Neuronal stem cell (in vitro differentiated cells): ENCODE measurements around the gene CAMTA1.
"Not testable (repeated sequence)": the region's sequence is repeated elsewhere in the genome, so short reads cannot be mapped to it uniquely, and the experiment has no call there.

ENCODE experiments used
- DNase-seq: peaks from one replicate; pipeline ENCODE4 v3.0.0-alpha.2; 2013; ENCODE audit warnings: low spot score
- H2AFZ ChIP-seq: one replicate; pipeline ENCODE4 v1.6.1; 2013; ENCODE audit warnings: mild to moderate bottlenecking, low read length, inconsistent platforms
- H2AK5ac ChIP-seq: 2 replicates; pipeline ENCODE4 v1.6.1; 2013; ENCODE audit warnings: low read depth, mild to moderate bottlenecking, inconsistent platforms, low read length, moderate library complexity, mixed read lengths
- H2BK120ac ChIP-seq: 2 replicates; pipeline ENCODE4 v1.6.1; 2013; ENCODE audit warnings: low read depth, mild to moderate bottlenecking, inconsistent platforms, low read length, moderate library complexity, mixed read lengths
- H2BK12ac ChIP-seq: one replicate; pipeline ENCODE4 v1.6.1; 2013; ENCODE audit warnings: low read length, inconsistent platforms
- H2BK15ac ChIP-seq: 2 replicates; pipeline ENCODE4 v1.6.1; 2013; ENCODE audit warnings: mild to moderate bottlenecking, low read length, inconsistent platforms, mixed read lengths
- H2BK5ac ChIP-seq: one replicate; pipeline ENCODE4 v1.6.1; 2013; ENCODE audit warnings: inconsistent platforms, mild to moderate bottlenecking, low read length, moderate library complexity
- H3K14ac ChIP-seq: one replicate; pipeline ENCODE4 v1.6.1; 2013; ENCODE audit warnings: low read length, inconsistent platforms
- H3K18ac ChIP-seq: 2 replicates; pipeline ENCODE4 v1.6.1; 2013; ENCODE audit warnings: low read length, inconsistent platforms
- H3K23ac ChIP-seq: 2 replicates; pipeline ENCODE4 v1.6.1; 2013; ENCODE audit warnings: low read depth, mild to moderate bottlenecking, mixed read lengths, low read length, inconsistent platforms; ENCODE audit not compliant: poor library complexity
- H3K27ac ChIP-seq: replicated peaks from 3 replicates; pipeline ENCODE4 v1.5.1; 2013; ENCODE audit warnings: low read length, inconsistent platforms
- H3K27me3 ChIP-seq, 3 experiments: 2 replicates each; pipeline ENCODE4 v1.6.1; 2013; ENCODE audit warnings: low read length in 3 of 3, mild to moderate bottlenecking in 2 of 3, inconsistent platforms in 1 of 3, low read depth in 1 of 3, mixed read lengths in 1 of 3, moderate library complexity in 1 of 3; ENCODE audit not compliant: control insufficient read depth in 3 of 3, insufficient read depth in 3 of 3
- H3K36me3 ChIP-seq, 2 donors: replicated peaks in 1 of 2; 2 replicates each; pipeline ENCODE4 v1.6.1; 2013; ENCODE audit warnings: low read length in 2 of 2; ENCODE audit not compliant: control insufficient read depth in 2 of 2, insufficient read depth in 2 of 2
- H3K4ac ChIP-seq: 2 replicates; pipeline ENCODE4 v1.6.1; 2013; ENCODE audit warnings: inconsistent platforms, mild to moderate bottlenecking, low read length, moderate library complexity
- H3K4me1 ChIP-seq, 2 donors: 1 replicate in 1 of 2; 2 replicates in 1 of 2; pipeline ENCODE4 v1.6.1; 2013; ENCODE audit warnings: low read length in 2 of 2, low read depth in 1 of 2; ENCODE audit not compliant: control insufficient read depth in 2 of 2, insufficient read depth in 1 of 2
- H3K4me2 ChIP-seq: one replicate; pipeline ENCODE4 v1.6.1; 2013; ENCODE audit warnings: mild to moderate bottlenecking, low read length, inconsistent platforms; ENCODE audit not compliant: insufficient read depth, poor library complexity, severe bottlenecking
- H3K4me3 ChIP-seq, 2 donors: 2 replicates each; pipeline ENCODE4 v1.5.1; 2013; ENCODE audit warnings: low read length in 2 of 2, mild to moderate bottlenecking in 2 of 2, inconsistent platforms in 1 of 2, moderate library complexity in 1 of 2
- H3K79me1 ChIP-seq: one replicate; pipeline ENCODE4 v1.6.1; 2013; ENCODE audit warnings: low read depth, mild to moderate bottlenecking, inconsistent platforms, low read length, moderate library complexity
- H3K9ac ChIP-seq: one replicate; pipeline ENCODE4 v1.6.1; 2013; ENCODE audit warnings: mild to moderate bottlenecking, low read depth, low read length, inconsistent platforms; ENCODE audit not compliant: poor library complexity
- H3K9me3 ChIP-seq, 2 donors: replicated peaks in 1 of 2; 2 replicates each; pipeline versions ENCODE3 to v1.6.1; 2013; ENCODE audit warnings: low read length in 2 of 2, mild to moderate bottlenecking in 2 of 2, inconsistent platforms in 1 of 2, low read depth in 1 of 2, mixed read lengths in 1 of 2, moderate library complexity in 1 of 2; ENCODE audit not compliant: control insufficient read depth in 2 of 2, insufficient read depth in 1 of 2
- H4K8ac ChIP-seq: one replicate; pipeline ENCODE4 v1.6.1; 2013; ENCODE audit warnings: low read depth, mild to moderate bottlenecking, inconsistent platforms, low read length, moderate library complexity
- H4K91ac ChIP-seq: one replicate; pipeline ENCODE4 v1.6.1; 2013; ENCODE audit warnings: low read length, low read depth, mild to moderate bottlenecking, inconsistent platforms; ENCODE audit not compliant: poor library complexity
- WGBS, 2 donors: extraction: QIAGEN DNeasy Blood & Tissue Kit; methylation state at CpG; one replicate each; pipeline ENCODE4 v1.1.7; 2013; ENCODE audit warnings: missing lambda C conversion rate in 2 of 2, mixed read lengths in 1 of 2; ENCODE audit not compliant: insufficient read length in 2 of 2, insufficient replicate concordance in 1 of 2; ENCODE audit errors: extremely low coverage in 2 of 2; 5-methylcytosine and 5-hydroxymethylcytosine counted together

Gene CAMTA1

GRCh38 chr1:7687411-7687810 lies 902.2 kb downstream of the CAMTA1 start:
- H3K18ac ChIP-seq: peak overlapping the region; percentile 39
- no peaks in the 10 kb centered on the region for H3K4me1 ChIP-seq
- peaks cover 0 to 2% of the 10 kb centered on the region in 2 donors for H3K9me3 ChIP-seq
- H2BK5ac ChIP-seq: no peak overlapping the region
- peak overlapping the region; percentile 81 for H2AK5ac ChIP-seq
- H3K4ac ChIP-seq: no peak overlapping the region
- H4K8ac ChIP-seq: no peak overlapping the region
- no CpG with 5 or more reads among the region's 9 CpGs for WGBS, 2 donors
- H3K9ac ChIP-seq: peak overlapping the region; percentile 27
- no peak overlapping the region for H3K4me3 ChIP-seq
- H3K27me3 ChIP-seq: peaks cover 0 to 13% (median 0%) of the 10 kb centered on the region in 3 experiments
- H3K79me1 ChIP-seq: no peaks in the 10 kb centered on the region
- H2BK12ac ChIP-seq: no peak overlapping the region
- H3K27ac ChIP-seq: no peak overlapping the region
- no peak overlapping the region for H2AFZ ChIP-seq
- DNase-seq: no peak
- H4K91ac ChIP-seq: no peak overlapping the region
- H3K14ac ChIP-seq: no peak overlapping the region
- H3K23ac ChIP-seq: no peak overlapping the region
- no peaks in the 10 kb centered on the region for H3K36me3 ChIP-seq
- H2BK120ac ChIP-seq: no peak overlapping the region
- no peak overlapping the region for H2BK15ac ChIP-seq
- H3K4me2 ChIP-seq: no peak overlapping the region

- Histone ChIP-seq H3K4me2 (no peak overlapping the region), H4K8ac (no peak overlapping the region), H3K4me3 (no peak overlapping the region), H3K36me3 (no peaks in the 10 kb centered on the region), H2BK12ac (no peak overlapping the region), H3K27me3 (peaks cover 0 to 13% (median 0%) of the 10 kb centered on the region in 3 experiments), H3K4me1 (no peaks in the 10 kb centered on the region), H3K14ac (no peak overlapping the region), H2AFZ (no peak overlapping the region), H4K91ac (no peak overlapping the region), H3K4ac (no peak overlapping the region), H3K9ac (no peak overlapping the region), H3K79me1 (no peaks in the 10 kb centered on the region), H3K18ac (no peak overlapping the region), H2AK5ac (peak overlapping the region; percentile 40), H2BK5ac (peak overlapping the region; percentile 29), H2BK15ac (no peak overlapping the region), H3K23ac (no peak overlapping the region), H3K9me3 (peaks cover 4 to 10% of the 10 kb centered on the region in 2 donors), H3K27ac (no peak overlapping the region), H2BK120ac (no peak overlapping the region)
- DNase-seq: no peak
- no CpG with 5 or more reads among the region's 1 CpG for WGBS, 2 donors
Observed at GRCh38 chr1:7688659-7689058, 903.4 kb downstream of the CAMTA1 start.

- H3K27me3 ChIP-seq: peaks cover 0 to 13% (median 0%) of the 10 kb centered on the region in 3 experiments
- H3K23ac ChIP-seq, H2AFZ ChIP-seq, H2BK120ac ChIP-seq, DNase-seq, H3K4ac ChIP-seq, H3K4me1 ChIP-seq, H2BK5ac ChIP-seq, H3K79me1 ChIP-seq, H2BK12ac ChIP-seq, H2BK15ac ChIP-seq, H3K4me3 ChIP-seq, H3K36me3 ChIP-seq, H3K14ac ChIP-seq, H3K27ac ChIP-seq, H3K4me2 ChIP-seq, H4K8ac ChIP-seq, H2AK5ac ChIP-seq, H4K91ac ChIP-seq, H3K18ac ChIP-seq, H3K9ac ChIP-seq: not testable (repeated sequence)
- no CpG with 5 or more reads among the region's 4 CpGs for WGBS, 2 donors
- H3K9me3 ChIP-seq: peaks cover 5 to 12% of the 10 kb centered on the region in 2 donors
Observed at GRCh38 chr1:7689307-7689706, 904.1 kb downstream of the CAMTA1 start.

GRCh38 chr1:7690076-7690475 lies 904.8 kb downstream of the CAMTA1 start:
- Histone ChIP-seq H2BK12ac (no peak overlapping the region), H3K23ac (no peak overlapping the region), H2BK120ac (no peak overlapping the region), H3K36me3 (no peaks in the 10 kb centered on the region), H3K18ac (no peak overlapping the region), H3K4me2 (no peak overlapping the region), H3K4me1 (no peaks in the 10 kb centered on the region), H4K8ac (no peak overlapping the region), H3K4me3 (no peak overlapping the region), H3K9ac (peak overlapping the region; percentile 24), H4K91ac (no peak overlapping the region), H3K27me3 (peaks cover 0 to 13% (median 0%) of the 10 kb centered on the region in 3 experiments), H3K9me3 (peaks cover 5 to 12% of the 10 kb centered on the region in 2 donors), H3K4ac (no peak overlapping the region), H3K14ac (no peak overlapping the region), H3K79me1 (no peaks in the 10 kb centered on the region), H3K27ac (no peak overlapping the region), H2BK5ac (no peak overlapping the region), H2AFZ (no peak overlapping the region), H2BK15ac (no peak overlapping the region), H2AK5ac (no peak overlapping the region)
- no peak for DNase-seq
- WGBS, 2 donors: no CpG with 5 or more reads among the region's 10 CpGs
